IMR-90 (cell line): ENCODE results near the gene HERC3.

Experiments used
- BHLHE40 ChIP-seq: fragments of 150-350 bp; IDR thresholded peaks from 2 replicates; pipeline ENCODE4 v1.6.1; 2016; ENCODE audit warnings: mild to moderate bottlenecking, low read depth, low read length
- CEBPB ChIP-seq: IDR thresholded peaks from 2 replicates; pipeline ENCODE4 v1.6.1; 2012; ENCODE audit warnings: low read depth, low read length, improper control_type of control experiment
- FOS ChIP-seq: fragments of 150-350 bp; IDR thresholded peaks from 2 replicates; pipeline ENCODE4 v1.6.1; 2016; ENCODE audit warnings: low read depth, low read length
- MAFK ChIP-seq: IDR thresholded peaks from 2 replicates; pipeline ENCODE4 v1.6.1; 2012; ENCODE audit warnings: low read depth, low read length, improper control_type of control experiment
- MAZ ChIP-seq: IDR thresholded peaks from 2 replicates; pipeline ENCODE4 v1.6.1; 2012; ENCODE audit warnings: low read depth, mild to moderate bottlenecking, low read length, improper control_type of control experiment, moderate library complexity, borderline replicate concordance
- MXI1 ChIP-seq: IDR thresholded peaks from 2 replicates; pipeline ENCODE4 v1.6.1; 2012; ENCODE audit warnings: low read depth, mild to moderate bottlenecking, low read length, moderate library complexity, borderline replicate concordance
- POLR2A ChIP-seq: IDR thresholded peaks from 2 replicates; pipeline ENCODE4 v1.6.1; 2012; ENCODE audit warnings: mild to moderate bottlenecking, low read depth, low read length
- RAD21 ChIP-seq: IDR thresholded peaks from 2 replicates; pipeline ENCODE4 v1.6.1; 2012; ENCODE audit warnings: low read length, improper control_type of control experiment
- RCOR1 ChIP-seq: IDR thresholded peaks from 2 replicates; pipeline ENCODE4 v1.6.1; 2012; ENCODE audit warnings: mild to moderate bottlenecking, low read length, improper control_type of control experiment; ENCODE audit not compliant: insufficient replicate concordance
- RFX5 ChIP-seq: IDR thresholded peaks from 2 replicates; pipeline ENCODE4 v1.8.0; 2012; ENCODE audit warnings: low read depth, mild to moderate bottlenecking, low read length, moderate library complexity
- SMC3 ChIP-seq: fragments of 150-350 bp; IDR thresholded peaks from 2 replicates; pipeline ENCODE4 v1.6.1; 2016; ENCODE audit warnings: low read depth, mild to moderate bottlenecking, antibody characterized with exemption, low read length, moderate library complexity
- TF ChIP-seq, protein P1 (sequence below): conservative IDR thresholded peaks from 2 replicates; pipeline ENCODE4 v1.5.1; 2012; ENCODE audit warnings: mild to moderate bottlenecking, low read depth, low read length, improper control_type of control experiment
- TF ChIP-seq, protein P2 (sequence below): fragments of 150-350 bp; IDR thresholded peaks from 2 replicates; pipeline ENCODE4 v1.6.1; 2016; ENCODE audit warnings: low read depth, mild to moderate bottlenecking, low read length, moderate library complexity, borderline replicate concordance

DNA sequence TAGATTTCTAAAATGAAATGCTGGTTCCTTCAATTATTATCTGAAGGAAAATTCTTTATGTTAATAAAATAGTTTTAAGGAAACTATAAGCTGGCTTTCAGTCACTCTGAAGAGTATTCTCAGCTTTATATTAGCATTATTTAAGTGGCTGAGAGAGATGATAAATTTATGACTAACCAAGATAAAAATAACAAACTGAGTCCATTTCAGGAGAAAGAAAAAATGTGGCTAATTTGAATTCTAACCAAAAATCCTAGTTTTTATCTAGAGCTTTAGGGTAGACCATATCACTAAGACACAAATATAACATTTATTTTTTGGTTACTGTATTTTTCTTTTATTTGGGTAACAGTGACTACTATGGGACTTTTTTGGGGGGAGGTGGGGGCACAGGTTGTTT is 164.8 kb downstream of the HERC3 start:
- TF ChIP-seq RAD21 (no peak), FOS (no peak), RFX5 (no peak), CEBPB (no peak), RCOR1 (no peak), BHLHE40 (no peak), POLR2A (no peak), MAZ (no peak), SMC3 (no peak), MAFK (no peak), MXI1 (no peak)
- TF ChIP-seq, protein P1, sequence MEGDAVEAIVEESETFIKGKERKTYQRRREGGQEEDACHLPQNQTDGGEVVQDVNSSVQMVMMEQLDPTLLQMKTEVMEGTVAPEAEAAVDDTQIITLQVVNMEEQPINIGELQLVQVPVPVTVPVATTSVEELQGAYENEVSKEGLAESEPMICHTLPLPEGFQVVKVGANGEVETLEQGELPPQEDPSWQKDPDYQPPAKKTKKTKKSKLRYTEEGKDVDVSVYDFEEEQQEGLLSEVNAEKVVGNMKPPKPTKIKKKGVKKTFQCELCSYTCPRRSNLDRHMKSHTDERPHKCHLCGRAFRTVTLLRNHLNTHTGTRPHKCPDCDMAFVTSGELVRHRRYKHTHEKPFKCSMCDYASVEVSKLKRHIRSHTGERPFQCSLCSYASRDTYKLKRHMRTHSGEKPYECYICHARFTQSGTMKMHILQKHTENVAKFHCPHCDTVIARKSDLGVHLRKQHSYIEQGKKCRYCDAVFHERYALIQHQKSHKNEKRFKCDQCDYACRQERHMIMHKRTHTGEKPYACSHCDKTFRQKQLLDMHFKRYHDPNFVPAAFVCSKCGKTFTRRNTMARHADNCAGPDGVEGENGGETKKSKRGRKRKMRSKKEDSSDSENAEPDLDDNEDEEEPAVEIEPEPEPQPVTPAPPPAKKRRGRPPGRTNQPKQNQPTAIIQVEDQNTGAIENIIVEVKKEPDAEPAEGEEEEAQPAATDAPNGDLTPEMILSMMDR: no peak
- TF ChIP-seq, protein P2, sequence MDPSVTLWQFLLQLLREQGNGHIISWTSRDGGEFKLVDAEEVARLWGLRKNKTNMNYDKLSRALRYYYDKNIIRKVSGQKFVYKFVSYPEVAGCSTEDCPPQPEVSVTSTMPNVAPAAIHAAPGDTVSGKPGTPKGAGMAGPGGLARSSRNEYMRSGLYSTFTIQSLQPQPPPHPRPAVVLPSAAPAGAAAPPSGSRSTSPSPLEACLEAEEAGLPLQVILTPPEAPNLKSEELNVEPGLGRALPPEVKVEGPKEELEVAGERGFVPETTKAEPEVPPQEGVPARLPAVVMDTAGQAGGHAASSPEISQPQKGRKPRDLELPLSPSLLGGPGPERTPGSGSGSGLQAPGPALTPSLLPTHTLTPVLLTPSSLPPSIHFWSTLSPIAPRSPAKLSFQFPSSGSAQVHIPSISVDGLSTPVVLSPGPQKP: no peak
